H9 (cell line): ENCODE results near the gene ZNF280A. TPM values are rescaled to one million over a fixed set of nuclear protein-coding genes. Genes with fewer than 3 reads are reported as not detected.

ENCODE experiments used
- DNase-seq: peaks from one replicate; pipeline ENCODE4 v3.0.0-alpha.2; 2017
- H2AFZ ChIP-seq: one replicate; pipeline ENCODE4 v1.6.1; 2013; ENCODE audit warnings: mild to moderate bottlenecking, low read length, control low read depth, moderate library complexity
- H2AK5ac ChIP-seq: 2 replicates; pipeline ENCODE4 v1.6.1; 2013; ENCODE audit warnings: low read length, control low read depth, mixed read lengths; ENCODE audit not compliant: insufficient read length
- H2BK120ac ChIP-seq: one replicate; pipeline ENCODE4 v1.6.1; 2013; ENCODE audit warnings: low read depth, mild to moderate bottlenecking, low read length, control low read depth, inconsistent platforms; ENCODE audit not compliant: poor library complexity, severe bottlenecking
- H2BK12ac ChIP-seq: 2 replicates; pipeline ENCODE4 v1.6.1; 2013; ENCODE audit warnings: low read length, control low read depth, mixed read lengths, low read depth; ENCODE audit not compliant: insufficient read length
- H2BK15ac ChIP-seq: 2 replicates; pipeline ENCODE4 v1.6.1; 2013; ENCODE audit warnings: low read depth, low read length, control low read depth
- H2BK20ac ChIP-seq: one replicate; pipeline ENCODE4 v1.6.1; 2013; ENCODE audit warnings: low read depth, mild to moderate bottlenecking, low read length, control low read depth, inconsistent platforms; ENCODE audit not compliant: poor library complexity, severe bottlenecking
- H2BK5ac ChIP-seq: 2 replicates; pipeline ENCODE4 v1.6.1; 2013; ENCODE audit warnings: low read length, control low read depth, mixed read lengths; ENCODE audit not compliant: insufficient read length
- H3K14ac ChIP-seq: 2 replicates; pipeline ENCODE4 v1.6.1; 2013; ENCODE audit warnings: low read length, control low read depth; ENCODE audit not compliant: insufficient read depth
- H3K18ac ChIP-seq: 2 replicates; pipeline ENCODE4 v1.6.1; 2013; ENCODE audit warnings: low read depth, mild to moderate bottlenecking, mixed read lengths, low read length, control low read depth; ENCODE audit not compliant: insufficient read length
- H3K23ac ChIP-seq: 2 replicates; pipeline ENCODE4 v1.6.1; 2013; ENCODE audit warnings: low read length, control low read depth, mixed read lengths, low read depth; ENCODE audit not compliant: insufficient read length
- H3K23me2 ChIP-seq: 2 replicates; pipeline ENCODE4 v1.6.1; 2013; ENCODE audit warnings: low read depth, mild to moderate bottlenecking, mixed read lengths, low read length, control low read depth; ENCODE audit not compliant: insufficient read length, poor library complexity, severe bottlenecking
- H3K27ac ChIP-seq: 2 replicates; pipeline ENCODE4 v1.5.1; 2013; ENCODE audit warnings: low read length, control low read depth, mixed read lengths, low read depth; ENCODE audit not compliant: insufficient read length
- H3K27me3 ChIP-seq: 2 replicates; pipeline ENCODE4 v1.6.1; 2013; ENCODE audit warnings: low read length, control low read depth, inconsistent platforms; ENCODE audit not compliant: insufficient read depth
- H3K4ac ChIP-seq: 2 replicates; pipeline ENCODE4 v1.6.1; 2013; ENCODE audit warnings: low read depth, mild to moderate bottlenecking, control low read depth, inconsistent platforms, low read length, moderate library complexity
- H3K4me1 ChIP-seq: 2 replicates; pipeline ENCODE4 v1.6.1; 2013; ENCODE audit warnings: low read length, control low read depth, inconsistent platforms; ENCODE audit not compliant: insufficient read depth
- H3K4me2 ChIP-seq: 2 replicates; pipeline ENCODE4 v1.6.1; 2013; ENCODE audit warnings: low read length, control low read depth, mixed read lengths; ENCODE audit not compliant: insufficient read length, insufficient read depth
- H3K56ac ChIP-seq: 2 replicates; pipeline ENCODE4 v1.6.1; 2013; ENCODE audit warnings: low read depth, mild to moderate bottlenecking, mixed read lengths, low read length, control low read depth; ENCODE audit not compliant: insufficient read length
- H3K79me1 ChIP-seq: 2 replicates; pipeline ENCODE4 v1.6.1; 2013; ENCODE audit warnings: low read depth, mild to moderate bottlenecking, moderate library complexity, low read length, control low read depth, inconsistent platforms; ENCODE audit not compliant: insufficient read depth, poor library complexity, severe bottlenecking
- H3K79me2 ChIP-seq: 2 replicates; pipeline ENCODE4 v1.6.1; 2013; ENCODE audit warnings: low read length, control low read depth, inconsistent platforms; ENCODE audit not compliant: insufficient read depth
- H3K9ac ChIP-seq: 2 replicates; pipeline ENCODE4 v1.6.1; 2013; ENCODE audit warnings: low read length, control low read depth, mixed read lengths; ENCODE audit not compliant: insufficient read length; ENCODE audit errors: extremely low read depth
- H3K9me3 ChIP-seq: one replicate; pipeline ENCODE4 v1.6.1; 2013; ENCODE audit warnings: low read depth, low read length, inconsistent platforms; ENCODE audit not compliant: control insufficient read depth
- H3T11ph ChIP-seq: one replicate; pipeline ENCODE4 v1.6.1; 2013; ENCODE audit warnings: mild to moderate bottlenecking, low read length, control low read depth, inconsistent platforms
- H4K20me1 ChIP-seq: one replicate; pipeline ENCODE4 v1.6.1; 2013; ENCODE audit not compliant: control insufficient read depth, insufficient read length, insufficient read depth
- H4K5ac ChIP-seq: 2 replicates; pipeline ENCODE4 v1.6.1; 2013; ENCODE audit warnings: low read depth, mild to moderate bottlenecking, mixed read lengths, low read length, control low read depth; ENCODE audit not compliant: insufficient read length
- H4K8ac ChIP-seq: replicated peaks from 2 replicates; pipeline ENCODE4 v1.6.1; 2013; ENCODE audit warnings: low read length, control low read depth, mixed read lengths, low read depth; ENCODE audit not compliant: insufficient read length
- H4K91ac ChIP-seq: 2 replicates; pipeline ENCODE4 v1.6.1; 2013; ENCODE audit warnings: low read depth, mild to moderate bottlenecking, moderate library complexity, mixed read lengths, low read length, control low read depth; ENCODE audit not compliant: insufficient read length
- H3K27ac Mint-ChIP-seq, 3 experiments: 2 replicates in 2 of 3; 3 replicates in 1 of 3; pipeline ENCODE4 v1.8.0; 2020 to 2021; ENCODE audit warnings: mixed read lengths in 3 of 3, mild to moderate bottlenecking in 1 of 3, moderate library complexity in 1 of 3
- H3K27me3 Mint-ChIP-seq: 2 replicates; pipeline ENCODE4 v1.8.0; 2021; ENCODE audit warnings: low read depth, mild to moderate bottlenecking, moderate library complexity, mixed read lengths
- H3K36me3 Mint-ChIP-seq, 3 experiments: 2 replicates in 2 of 3; 3 replicates in 1 of 3; pipeline ENCODE4 v1.8.0; 2020 to 2021; ENCODE audit warnings: low read depth in 3 of 3, mixed read lengths in 3 of 3; ENCODE audit not compliant: insufficient read depth in 1 of 3
- H3K4me1 Mint-ChIP-seq, 2 experiments: 2 replicates each; pipeline ENCODE4 v1.8.0; 2020; ENCODE audit warnings: mixed read lengths in 2 of 2
- H3K4me3 Mint-ChIP-seq, 2 experiments: 2 replicates in 1 of 2; 3 replicates in 1 of 2; pipeline ENCODE4 v1.8.0; 2020 to 2021; ENCODE audit warnings: mild to moderate bottlenecking in 2 of 2, mixed read lengths in 2 of 2, moderate library complexity in 1 of 2
- H3K9me3 Mint-ChIP-seq, 2 experiments: 2 replicates in 1 of 2; 3 replicates in 1 of 2; pipeline ENCODE4 v1.8.0; 2020; ENCODE audit warnings: mild to moderate bottlenecking in 2 of 2, mixed read lengths in 2 of 2, moderate library complexity in 1 of 2
- CTCF ChIP-seq: fragments of 200-600 bp; sonication (generic); conservative IDR thresholded peaks from 3 replicates; pipeline ENCODE4 v1.8.0; 2021; ENCODE audit warnings: antibody characterized with exemption, mild to moderate bottlenecking
- WGBS: extraction: QIAGEN DNeasy Blood & Tissue Kit; methylation state at CpG from one replicate; pipeline ENCODE4 v1.1.7; 2013; ENCODE audit warnings: missing lambda C conversion rate, low lambda C conversion rate, mixed read lengths; ENCODE audit not compliant: insufficient read length; ENCODE audit errors: extremely low coverage; 5-methylcytosine and 5-hydroxymethylcytosine counted together
- total RNA-seq: library from RNA; stranded (reverse); gene quantifications from 2 replicates; pipeline ENCODE4 v1.2.1, GENCODE V29; 2021

The ZNF280A gene
- total RNA-seq, 1 experiment from 2014 or later, result 0.13 TPM

DNA sequence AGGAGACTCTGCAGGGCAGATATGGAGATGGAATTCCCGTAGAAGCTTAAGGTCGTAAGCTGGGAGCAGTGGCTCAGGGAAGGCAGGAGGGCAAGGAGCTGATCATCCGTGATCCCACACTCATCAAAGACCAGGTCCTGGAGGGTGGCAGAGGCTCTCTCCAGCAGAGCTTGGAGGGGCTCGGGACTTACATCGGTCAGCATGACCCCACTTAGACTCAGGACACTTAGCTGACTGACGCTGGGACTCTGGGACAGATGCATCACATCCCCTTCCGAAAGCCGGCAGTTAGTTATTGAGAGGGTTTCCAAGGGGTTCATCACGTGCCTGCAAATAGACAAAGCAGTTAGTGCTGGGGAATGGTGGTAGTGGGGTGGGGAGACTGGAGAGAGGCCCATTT is 28.2 kb upstream of the ZNF280A start:
- H3K27me3 Mint-ChIP-seq, result peaks cover 97% of the 10 kb centered on the region
- Histone ChIP-seq H2BK5ac (no peak overlapping the region), H2BK15ac (no peak overlapping the region), H3T11ph (no peak overlapping the region), H3K4me1 (no peaks in the 10 kb centered on the region), H3K9me3 (no peaks in the 10 kb centered on the region), H2BK120ac (no peak overlapping the region), H3K4me2 (no peak overlapping the region), H4K91ac (no peak overlapping the region), H3K56ac (no peak overlapping the region), H2BK20ac (no peak overlapping the region), H3K4ac (no peak overlapping the region), H2BK12ac (no peak overlapping the region), H4K8ac (no peak overlapping the region), H4K5ac (no peak overlapping the region), H3K79me2 (no peaks in the 10 kb centered on the region), H2AK5ac (no peak overlapping the region), H2AFZ (no peak overlapping the region), H3K9ac (no peak overlapping the region), H4K20me1 (no peaks in the 10 kb centered on the region), H3K27me3 (peaks cover 34% of the 10 kb centered on the region; the same call in 1 of the 2 replicates), H3K27ac (no peak overlapping the region), H3K14ac (no peak overlapping the region), H3K79me1 (no peaks in the 10 kb centered on the region), H3K23me2 (no peaks in the 10 kb centered on the region), H3K23ac (no peak overlapping the region), H3K18ac (no peak overlapping the region)
- WGBS, result no CpG with 5 or more reads among the region's 9 CpGs
- H3K9me3 Mint-ChIP-seq, result no peaks in the 10 kb centered on the region
- H3K36me3 Mint-ChIP-seq, result no peaks in the 10 kb centered on the region
- H3K27ac Mint-ChIP-seq, result no peak overlapping the region
- no peak for TF ChIP-seq CTCF
- DNase-seq, result no peak
- H3K4me1 Mint-ChIP-seq, result no peaks in the 10 kb centered on the region
- H3K4me3 Mint-ChIP-seq, result no peak overlapping the region
